DND-41 (cell line): ENCODE data around the gene CYP39A1.

Experiments used
- CTCF ChIP-seq: IDR thresholded peaks from 2 replicates; pipeline ENCODE4 v1.5.1; 2012; ENCODE audit warnings: borderline replicate concordance, low read length, moderate library complexity, mild to moderate bottlenecking; ENCODE audit not compliant: poor library complexity, severe bottlenecking; ENCODE audit errors: extremely low read depth
- EZH2 ChIP-seq: IDR thresholded peaks from 3 replicates; pipeline ENCODE4 v1.6.1; 2012; ENCODE audit warnings: borderline replicate concordance, low read depth, mild to moderate bottlenecking, moderate library complexity, low read length, inconsistent platforms; ENCODE audit not compliant: severe bottlenecking

- no peak for TF ChIP-seq CTCF
- no peak for TF ChIP-seq EZH2
Measured at GRCh38 chr6:46505693-46506512, 146.7 kb downstream of the CYP39A1 start.
